Measurements from ENCODE around the gene MGA.

The MGA gene

DNA sequence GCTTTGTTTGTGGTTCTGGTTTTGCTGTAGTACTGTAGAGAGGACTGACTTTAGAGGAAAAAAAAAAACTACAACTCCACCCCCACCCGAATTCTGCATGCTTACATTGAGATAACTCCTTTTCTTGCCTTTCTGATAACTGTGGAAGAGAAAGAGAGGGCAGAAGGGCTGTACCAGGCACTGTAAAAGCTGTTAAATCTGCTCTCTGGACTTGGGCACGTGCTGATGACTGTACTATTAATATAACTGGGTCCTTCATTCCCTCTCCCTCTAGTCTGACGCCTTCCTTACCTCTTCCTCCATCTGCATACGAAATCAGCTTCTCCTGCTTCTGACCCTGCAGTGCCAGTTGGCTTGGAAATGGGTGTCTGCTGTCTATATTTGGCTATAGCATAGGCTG is 129.0 kb downstream of the MGA start:
- FAIRE-seq: no peak

DNA sequence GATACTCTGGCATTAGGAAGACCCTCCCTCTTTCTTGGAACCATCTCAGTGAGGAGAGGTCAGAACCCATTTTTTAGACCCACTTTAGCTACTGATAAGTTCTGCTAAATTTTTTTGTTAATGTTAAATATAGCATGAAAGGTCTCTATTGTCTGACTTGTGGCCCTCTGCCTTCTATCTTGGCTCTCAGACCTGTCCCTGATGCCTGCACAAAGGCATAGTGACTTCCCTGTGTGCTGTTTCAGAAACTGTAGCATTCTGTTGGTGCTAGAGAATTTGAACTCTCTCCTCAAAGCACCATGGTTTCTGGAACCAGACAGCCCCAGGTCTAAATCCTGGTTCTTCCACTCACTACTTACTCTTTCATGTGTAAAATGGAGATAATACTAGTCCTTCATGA is 129.5 kb downstream of the MGA start:
- no peak for FAIRE-seq

DNA sequence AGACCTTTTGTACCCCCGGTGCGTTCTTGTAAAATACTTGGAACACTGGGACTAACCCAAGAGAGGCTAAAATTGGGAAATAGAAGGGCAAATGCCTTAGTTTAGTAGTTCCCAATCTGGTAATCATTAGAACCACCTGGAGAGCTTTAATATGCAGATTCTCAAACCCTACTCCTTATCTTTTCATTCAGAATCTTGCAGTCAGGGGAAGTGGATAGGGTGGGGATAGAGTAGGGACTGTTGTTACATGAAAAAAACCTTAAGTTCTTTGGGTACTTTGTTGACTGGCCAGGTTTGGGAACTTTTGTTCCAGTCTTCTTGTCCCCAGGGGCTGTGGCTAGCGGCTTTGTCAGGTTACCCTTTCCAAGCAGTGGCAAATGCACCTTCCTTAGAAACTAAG is 130.0 kb downstream of the MGA start:
- FAIRE-seq: no peak

DNA sequence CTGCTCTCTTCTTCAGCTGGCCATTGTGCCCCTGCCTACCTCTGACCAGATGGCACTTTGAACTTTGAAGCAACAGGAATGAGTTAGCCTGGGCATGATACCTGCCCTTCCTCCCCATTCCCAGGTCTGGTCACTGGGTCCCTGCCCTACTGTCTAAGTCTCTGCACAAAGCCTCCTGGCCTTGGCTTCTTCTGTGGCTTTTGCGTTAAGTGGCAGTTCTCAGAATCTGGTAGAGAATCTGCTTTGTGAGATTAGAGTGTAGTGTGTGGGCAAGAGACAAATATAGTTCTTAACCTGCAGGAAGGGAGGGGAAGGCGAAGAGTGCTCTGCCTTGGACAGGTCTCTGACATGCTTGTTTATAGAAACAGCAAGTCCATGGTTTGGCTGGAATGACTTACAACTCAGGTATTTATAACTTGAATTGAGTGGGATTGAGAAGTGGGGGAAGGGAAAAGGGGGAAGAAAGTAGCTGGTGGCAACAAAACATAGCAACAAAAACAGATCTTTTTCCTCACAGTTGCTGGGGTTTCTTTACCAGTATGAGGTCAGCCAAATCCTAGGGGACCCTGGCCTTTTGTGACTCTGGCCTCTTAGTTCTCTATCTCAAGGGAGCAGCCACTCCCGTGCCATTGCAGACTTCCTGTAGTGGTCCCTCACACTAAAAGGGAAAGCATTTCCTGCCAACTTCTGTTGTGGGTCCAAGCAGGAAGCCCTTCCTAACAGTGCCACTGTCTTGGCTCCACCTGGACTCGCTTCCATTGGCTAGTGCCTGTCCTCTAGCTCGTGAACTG is 130.7 kb downstream of the MGA start:
- FAIRE-seq: no peak

DNA sequence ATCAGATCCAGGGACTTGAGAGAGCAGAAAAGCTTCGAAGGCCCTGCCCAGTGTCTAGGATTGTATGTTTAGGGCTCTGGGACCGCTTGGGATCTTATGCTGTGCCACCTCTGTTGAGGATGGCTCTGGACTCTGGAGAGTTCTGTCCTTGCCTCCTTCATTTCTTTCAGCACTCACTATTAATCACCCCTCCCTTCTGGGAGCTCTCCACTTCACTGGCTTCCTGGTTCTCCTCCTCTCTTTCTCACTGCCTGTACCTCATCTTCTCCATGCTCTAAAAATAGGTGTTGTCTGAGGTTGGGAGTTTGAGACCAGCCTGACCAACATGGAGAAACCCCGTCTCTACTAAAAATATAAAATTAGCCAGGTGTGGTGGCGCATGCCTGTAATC is 131.3 kb downstream of the MGA start:
- FAIRE-seq: no peak

DNA sequence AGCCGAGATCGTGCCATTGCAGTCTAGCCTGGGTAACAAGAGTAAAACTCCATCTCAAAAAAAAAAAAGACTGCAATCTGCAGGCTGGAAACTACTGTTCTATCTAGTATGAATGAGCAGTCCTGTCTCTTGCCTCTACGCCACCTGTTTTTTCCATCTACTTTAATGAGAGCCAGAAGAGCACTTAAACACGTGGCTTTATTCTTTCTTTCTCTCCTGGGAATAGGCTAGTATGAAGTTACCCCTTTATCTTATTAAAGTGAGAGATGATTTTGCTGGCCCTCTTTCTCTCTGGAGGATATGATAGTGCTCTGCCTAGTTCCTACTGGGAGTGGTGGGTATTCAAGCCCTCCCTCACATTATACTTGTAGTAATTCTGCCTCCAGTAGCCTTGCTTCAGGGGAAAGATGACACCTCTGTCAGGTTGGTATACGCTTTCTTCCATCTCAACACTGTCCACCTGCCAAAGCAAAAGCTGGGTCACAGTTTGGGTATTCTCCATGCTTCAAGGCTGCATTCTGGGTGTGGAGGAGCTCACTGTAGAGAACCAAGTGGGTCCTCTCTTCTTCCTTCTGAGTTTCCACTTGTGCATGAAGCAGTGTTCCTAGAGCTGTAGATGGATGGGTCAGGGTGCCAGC is 131.9 kb downstream of the MGA start:
- FAIRE-seq: no peak

DNA sequence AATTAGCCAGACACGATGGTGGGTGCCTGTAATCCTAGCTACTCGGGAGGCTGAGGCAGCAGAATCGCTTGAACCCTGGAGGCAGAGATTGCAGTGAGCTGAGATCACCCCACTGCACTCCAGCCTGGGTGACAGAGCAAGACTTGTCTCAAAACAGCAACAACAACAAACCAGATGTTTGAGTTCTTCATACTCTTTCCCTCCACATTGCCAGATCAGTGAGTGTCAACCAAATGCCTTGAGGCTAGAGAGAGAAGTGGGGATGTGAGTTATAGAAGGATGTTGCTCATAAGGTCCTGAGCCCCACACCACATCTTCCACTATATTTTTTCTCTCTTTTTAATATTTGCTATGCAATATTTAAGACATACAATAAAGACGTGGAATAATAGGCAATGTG is 133.9 kb downstream of the MGA start:
- no peak for FAIRE-seq

DNA sequence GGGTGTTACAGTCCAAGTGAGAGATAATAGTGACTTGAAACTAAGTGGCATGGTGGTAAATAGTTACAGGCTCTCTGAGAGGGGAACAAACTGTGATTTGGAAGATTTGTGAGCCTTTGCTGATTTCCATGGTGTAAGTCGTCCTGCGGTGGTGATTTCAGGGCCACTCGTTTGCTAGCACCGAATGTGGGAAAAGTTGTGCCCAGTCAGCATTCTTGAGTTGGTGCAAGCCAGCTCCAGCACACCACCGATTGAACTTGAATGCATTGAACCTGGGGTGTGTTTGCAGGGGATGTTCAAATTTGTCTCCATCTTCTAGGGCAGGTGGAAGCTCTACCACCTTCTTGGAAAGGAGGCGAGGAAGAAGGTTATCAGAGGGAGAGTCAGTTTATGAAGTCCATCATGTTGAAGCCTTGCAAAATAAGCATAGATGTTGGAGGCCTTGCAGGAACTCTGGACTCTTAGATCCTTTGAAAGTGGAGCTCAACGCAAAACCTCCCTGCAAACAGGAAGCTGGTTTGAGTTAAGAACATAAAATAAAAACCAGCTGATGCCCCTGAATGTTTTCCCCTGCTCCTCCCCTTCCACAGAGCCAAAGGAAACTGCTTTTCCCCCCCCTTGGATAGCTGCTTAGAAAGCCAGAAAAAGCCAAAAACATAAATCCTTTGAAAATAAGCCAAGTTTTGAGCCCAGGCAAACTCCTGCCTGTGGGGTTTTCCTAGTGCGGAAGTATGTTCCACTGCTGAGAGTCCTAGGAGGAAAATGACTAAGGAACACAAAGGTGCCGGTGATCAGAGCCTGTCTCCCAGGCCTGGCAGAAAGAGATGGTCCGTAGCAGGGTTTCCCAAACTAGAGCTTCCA is 136.0 kb downstream of the MGA start:
- peak; percentile 31 for FAIRE-seq

DNA sequence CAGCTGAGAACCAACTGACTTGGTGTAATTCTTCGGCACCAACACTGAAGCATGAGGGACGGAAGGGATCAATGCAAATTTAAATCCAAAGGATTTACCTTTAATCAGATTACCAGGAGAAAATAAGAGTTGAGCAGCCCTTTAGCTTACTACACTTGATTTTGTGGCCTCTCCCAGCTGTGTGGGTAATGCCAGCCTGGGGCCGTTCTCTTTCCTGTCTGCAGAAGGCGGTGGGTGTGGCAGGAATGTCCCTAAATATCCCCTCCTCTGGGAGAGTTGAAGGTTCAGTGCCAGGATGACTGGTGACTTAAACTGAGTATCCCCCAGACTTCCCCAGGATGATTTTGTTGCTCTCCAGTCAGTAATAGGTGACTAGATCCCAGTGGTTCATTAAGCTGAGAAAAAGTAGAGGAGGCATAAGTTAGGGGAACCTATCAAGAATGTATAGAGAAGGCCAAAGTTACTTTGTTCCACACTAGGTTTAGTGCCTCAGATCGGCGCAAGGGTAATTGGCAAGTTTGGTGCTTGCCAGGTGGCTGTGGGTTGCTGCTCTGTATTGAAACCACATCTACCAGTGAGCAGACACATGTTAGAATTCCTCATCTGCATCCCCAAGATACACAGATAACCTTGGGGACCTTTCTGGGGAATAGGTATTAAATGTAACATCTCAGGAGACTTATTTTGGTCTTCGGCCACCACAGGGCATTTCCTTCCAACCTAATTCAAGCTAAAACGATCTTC is 137.2 kb downstream of the MGA start:
- FAIRE-seq: no peak

DNA sequence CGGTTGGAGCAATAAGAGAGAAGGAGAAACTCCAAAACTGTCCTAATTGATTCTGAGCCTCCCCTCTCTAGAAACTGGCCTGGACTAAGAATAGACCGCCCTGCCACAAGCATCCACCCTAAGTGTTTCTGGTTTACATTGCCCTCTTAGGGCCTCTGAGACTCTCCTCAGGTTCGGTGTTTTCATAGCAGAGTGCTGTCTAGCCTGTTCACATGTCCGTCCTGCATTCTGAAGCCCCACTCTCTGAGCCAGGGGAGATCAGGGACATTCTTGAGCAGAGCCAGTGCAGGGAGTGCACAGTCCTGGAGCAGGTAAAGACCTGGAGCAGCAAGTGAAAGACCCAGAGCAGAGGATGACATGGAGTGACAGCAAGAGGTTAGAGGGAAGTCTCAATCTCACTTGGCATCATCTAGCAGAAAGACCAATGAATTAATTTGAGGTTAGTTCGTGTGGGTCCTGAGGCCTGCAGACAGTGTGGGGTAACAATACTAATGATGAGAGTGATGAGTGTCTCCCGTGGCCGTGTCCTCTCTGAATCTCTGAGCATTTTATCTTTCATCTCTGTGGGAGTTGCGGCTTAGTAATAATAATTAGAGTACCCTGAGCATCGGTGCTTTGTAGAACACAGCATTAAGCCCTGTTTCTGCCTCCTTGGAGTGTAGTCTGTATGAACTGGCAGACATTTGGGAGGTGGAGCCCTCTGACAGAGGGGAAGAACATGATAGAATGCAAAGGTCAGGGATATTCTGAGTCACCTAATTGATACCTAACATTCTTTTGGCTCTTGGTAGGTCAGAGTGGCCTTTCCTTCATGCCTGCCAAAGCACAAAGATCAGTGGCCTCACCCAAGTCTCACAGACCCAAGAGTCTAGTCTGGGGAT is 138.6 kb downstream of the MGA start:
- FAIRE-seq: no peak

DNA sequence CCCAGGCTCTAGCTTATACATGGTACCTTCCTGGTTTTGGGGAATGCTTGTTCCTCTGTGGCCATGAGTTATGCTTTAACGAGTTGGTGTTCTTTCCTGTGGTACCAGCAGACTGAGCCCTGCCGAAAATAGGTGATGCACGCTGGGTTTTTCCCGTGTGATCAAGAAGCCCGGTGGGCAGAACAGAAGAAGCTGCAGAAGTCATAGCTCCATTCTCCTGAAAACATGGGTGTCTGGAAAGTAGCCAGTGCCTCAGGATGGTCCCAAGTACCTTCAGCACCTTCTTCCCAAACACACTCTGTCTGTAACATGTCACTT is 139.2 kb downstream of the MGA start:
- no peak for FAIRE-seq

DNA sequence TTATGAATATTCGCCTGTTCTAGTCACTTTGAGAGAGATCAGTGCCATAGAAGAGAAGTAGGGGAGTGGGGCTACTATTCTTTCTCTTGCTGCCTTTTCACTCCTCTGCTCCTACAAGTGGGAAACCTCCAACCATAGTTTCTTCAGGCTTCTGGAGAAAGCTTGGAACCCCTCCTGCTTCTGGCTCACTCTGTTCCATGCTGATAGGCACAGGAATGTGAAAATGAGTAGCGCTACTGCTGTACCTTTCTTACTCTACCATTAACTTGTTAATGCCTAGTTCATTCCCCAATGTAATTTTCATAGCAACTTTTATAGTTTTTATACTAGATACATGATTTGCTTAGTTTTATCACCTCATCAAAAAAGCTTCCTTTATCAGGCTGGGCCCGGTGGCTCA is 141.0 kb downstream of the MGA start:
- no peak for FAIRE-seq

DNA sequence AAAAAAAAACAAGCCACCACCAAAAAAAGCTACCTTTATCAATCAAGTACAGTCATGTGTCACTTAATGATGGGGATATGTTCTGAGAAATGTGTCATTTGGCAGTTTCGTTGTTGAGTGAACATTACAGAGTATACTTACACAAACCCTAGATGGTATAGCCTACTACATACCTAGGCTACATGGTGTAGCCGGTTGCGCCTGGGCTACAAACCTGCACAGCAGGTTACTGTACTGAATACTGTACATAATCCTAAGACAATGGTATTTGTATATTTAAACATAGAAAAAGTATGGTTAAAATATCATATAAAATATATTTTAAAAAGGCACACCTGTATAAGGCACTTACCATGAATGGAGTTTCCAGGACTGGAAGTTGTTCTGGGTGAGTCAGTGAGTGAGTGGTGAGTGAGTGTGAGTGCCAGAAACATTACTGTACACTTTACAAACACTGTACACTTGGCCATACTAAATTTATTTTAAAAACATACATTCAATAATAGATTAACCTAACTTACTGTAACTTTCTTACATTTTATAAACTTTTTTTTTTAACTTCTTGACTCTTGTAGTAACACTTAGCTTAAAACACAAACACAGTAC is 141.7 kb downstream of the MGA start:
- no peak for FAIRE-seq

DNA sequence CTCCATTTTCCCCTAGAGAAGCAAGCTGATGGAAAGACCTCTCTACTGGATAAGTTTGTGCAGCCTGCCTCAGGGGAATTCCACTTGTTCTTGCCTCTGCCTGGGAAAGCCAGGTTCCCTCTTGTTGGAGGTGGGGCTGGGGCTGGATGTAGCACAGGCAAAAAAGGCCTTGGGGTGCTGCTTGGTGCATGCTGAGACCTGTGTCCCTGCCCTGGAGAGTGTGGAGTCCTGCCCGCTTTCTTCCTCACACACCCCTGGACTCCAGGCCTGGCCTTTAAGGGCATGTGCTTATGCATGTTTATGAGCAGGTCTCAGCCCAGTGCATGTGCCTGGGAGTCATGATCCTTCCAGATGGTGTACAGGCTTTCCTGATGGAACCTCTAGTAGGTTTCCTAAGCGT is 144.2 kb downstream of the MGA start:
- no peak for FAIRE-seq

DNA sequence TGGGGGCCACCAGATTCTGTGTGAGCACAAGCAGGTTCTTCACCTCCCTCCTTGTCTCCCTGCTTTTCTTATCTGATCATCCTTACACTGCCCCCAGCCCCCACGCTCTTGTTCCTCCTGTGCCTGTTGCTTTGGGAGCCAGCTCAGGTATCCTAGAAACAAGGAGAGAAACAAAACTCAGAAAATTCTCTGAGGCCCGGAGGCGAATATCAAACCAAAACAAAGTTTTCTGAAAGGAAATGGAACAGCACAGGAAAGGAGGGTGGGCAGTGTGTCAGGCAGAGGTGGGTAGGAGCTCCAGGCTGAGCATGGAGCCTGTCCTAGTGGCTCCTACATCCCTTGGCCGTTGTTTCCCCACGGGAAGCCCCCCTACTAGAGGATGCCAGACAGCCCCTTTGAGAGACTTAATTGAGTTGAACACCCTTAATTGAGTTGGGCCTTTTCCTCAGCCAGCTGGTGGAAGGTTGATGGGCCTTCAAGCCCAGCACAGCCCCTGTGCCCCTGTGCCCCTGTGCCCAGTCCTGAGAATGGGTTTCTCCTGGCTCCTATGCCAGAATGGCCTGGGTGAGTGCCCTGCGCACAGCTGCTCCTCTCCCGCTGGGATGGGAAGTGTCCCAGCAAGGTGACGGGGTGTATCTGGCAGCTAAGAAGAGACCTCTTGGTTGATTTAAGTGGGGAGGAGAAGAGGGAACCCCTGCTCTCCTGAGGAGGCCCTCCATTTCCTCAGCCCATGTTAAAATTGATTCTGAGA is 144.9 kb downstream of the MGA start:
- no peak for FAIRE-seq

DNA sequence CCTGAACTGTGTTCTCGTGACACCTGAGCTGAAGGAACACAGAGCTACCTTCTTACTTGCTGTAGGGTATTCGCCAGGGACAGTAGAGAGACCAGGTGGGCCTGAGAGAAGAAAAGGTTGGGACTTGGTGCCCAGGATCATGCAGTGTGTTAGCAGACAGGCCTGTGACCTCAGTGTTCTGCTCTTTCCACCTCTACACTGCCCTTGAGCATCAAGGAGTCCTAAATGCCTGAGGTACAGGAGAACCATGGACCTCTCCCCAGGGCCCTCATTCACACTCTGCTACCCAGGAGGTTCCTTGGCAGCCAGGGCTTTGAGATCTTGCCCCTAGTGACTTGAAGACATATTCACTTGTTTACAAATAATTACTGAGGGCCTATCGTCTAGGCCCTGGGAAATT is 145.5 kb downstream of the MGA start:
- no peak for FAIRE-seq

DNA sequence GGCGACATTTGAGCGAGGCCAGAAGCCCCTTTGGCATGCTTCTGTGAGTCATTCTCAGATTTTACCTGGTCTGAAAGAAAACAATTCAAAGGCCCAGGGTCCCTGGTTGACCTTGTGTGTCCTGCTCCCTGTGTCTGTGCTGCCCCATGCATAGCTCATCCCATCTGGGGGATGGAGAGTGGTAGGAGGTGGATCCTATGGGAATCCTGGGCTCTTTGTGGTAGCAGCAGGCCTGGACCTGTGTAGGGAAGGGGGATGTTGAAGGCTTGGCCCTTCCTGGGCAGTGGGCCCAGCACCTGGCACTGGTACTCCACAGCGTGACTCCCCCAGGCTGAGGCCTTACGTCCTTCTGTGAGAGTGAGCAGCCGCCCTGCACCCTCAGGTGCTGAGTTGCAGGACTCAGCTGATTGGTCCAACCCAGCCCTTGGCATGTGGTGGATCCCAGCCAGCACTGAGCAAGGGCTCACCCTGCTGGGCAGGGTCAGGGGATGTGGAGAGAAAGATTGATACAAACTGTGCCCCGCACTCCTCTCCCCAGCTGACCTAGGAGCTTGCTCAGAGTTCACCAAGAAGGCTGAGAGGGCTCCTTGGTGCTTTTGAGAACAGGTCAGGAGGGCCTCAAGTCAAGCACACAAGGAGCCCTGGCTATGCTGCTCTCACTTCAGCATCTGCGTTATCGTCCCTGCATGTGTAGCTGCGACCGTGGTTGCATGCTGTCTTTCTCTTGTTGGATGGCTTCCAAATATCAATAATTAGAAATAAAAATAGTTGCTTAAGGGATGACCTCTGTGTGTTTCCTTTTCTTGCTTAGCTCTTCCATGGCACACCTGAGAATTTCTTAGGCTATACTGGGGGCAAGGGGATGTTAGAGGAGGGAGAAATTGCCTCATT is 146.3 kb downstream of the MGA start:
- no peak for FAIRE-seq

DNA sequence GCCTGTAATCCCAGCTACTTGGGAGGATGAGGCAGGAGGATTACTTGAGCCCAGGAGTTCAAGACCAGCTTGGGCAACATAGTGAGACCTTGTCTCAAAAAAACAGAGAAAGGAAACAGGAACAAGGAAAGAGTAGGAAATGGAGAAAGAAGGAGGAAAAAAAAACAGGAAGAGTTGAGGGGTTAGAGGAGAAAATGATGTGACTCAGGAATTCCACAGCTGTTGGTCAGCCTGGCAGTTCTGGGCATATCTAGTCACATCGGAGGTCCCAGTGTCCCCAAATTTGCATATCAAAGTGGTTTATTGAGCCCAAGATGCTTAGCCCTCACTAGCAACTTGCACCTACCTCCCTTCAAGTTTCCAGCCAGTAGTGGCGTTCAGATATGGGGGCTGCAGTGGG is 148.9 kb downstream of the MGA start:
- no peak for FAIRE-seq

DNA sequence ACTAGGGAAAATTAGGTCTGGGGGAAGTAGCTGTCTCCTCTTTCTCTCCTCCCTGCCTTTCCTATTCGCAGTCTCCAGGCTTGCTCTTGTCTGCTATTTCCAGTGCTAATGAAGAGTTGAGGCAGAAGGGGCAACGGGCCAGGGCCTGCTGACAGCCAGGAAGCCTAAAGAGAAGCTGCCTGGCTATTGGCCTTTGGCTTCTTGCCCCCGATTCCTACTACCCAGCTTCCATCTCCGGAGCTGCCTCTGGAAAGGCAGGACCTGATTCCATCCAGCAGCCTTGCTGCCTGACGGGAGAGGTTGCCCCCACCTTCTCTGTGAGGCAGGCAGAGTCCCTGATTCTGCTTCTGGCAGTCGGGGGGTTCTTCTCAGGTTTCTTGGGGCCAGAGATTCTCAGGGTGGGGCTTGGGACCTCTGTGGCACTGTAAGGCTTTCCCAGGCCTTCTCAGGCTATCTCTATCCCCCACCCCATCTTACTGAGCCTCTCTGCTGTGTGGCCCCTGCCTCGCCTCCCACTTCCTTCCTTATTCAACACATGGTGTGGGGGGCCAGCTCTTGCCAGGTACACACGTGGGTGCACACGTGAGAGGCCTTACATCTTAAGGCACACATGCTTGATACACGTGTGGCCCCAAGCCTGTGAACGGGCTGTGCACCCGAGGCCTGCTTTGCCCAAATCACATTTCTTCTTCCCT is 149.5 kb downstream of the MGA start:
- FAIRE-seq: no peak

All from endometrium (tissue), 2 donors.